ENCODE results near the gene HLCS.

The HLCS gene

GRCh38 chr21:36713746-36714145, 252.7 kb downstream of the HLCS start:
- DNase-seq: no peak

GRCh38 chr21:36710729-36711048, 255.8 kb downstream of the HLCS start:
- no peak for DNase-seq

- no peak for DNase-seq
Measured at GRCh38 chr21:36709868-36710728, 256.4 kb downstream of the HLCS start.

- no peak for DNase-seq
Measured at GRCh38 chr21:36709030-36709867, 257.2 kb downstream of the HLCS start.

- DNase-seq: no peak
Measured at GRCh38 chr21:36708286-36709029, 258.0 kb downstream of the HLCS start.

- no peak for DNase-seq
Measured at GRCh38 chr21:36707763-36708285, 258.6 kb downstream of the HLCS start.

- DNase-seq: no peak
Measured at GRCh38 chr21:36706951-36707762, 259.3 kb downstream of the HLCS start.

- DNase-seq: no peak
Measured at GRCh38 chr21:36706482-36706852, 260.0 kb downstream of the HLCS start.

GRCh38 chr21:36705679-36706481, 260.6 kb downstream of the HLCS start:
- DNase-seq: no peak

- DNase-seq: no peak
Measured at GRCh38 chr21:36704958-36705678, 261.4 kb downstream of the HLCS start.

- no peak for DNase-seq
Measured at GRCh38 chr21:36704281-36704957, 262.1 kb downstream of the HLCS start.

GRCh38 chr21:36703626-36704280, 262.7 kb downstream of the HLCS start:
- no peak for DNase-seq

GRCh38 chr21:36703123-36703522, 263.3 kb downstream of the HLCS start:
- no peak for DNase-seq

- DNase-seq: no peak
Measured at GRCh38 chr21:36702622-36702968, 263.9 kb downstream of the HLCS start.

- no peak for DNase-seq
Measured at GRCh38 chr21:36701756-36702621, 264.5 kb downstream of the HLCS start.

GRCh38 chr21:36700971-36701755, 265.3 kb downstream of the HLCS start:
- no peak for DNase-seq
